A673 (cell line): ENCODE results near the gene LRP1B. TPM values are rescaled to one million over a fixed set of nuclear protein-coding genes. Genes with fewer than 3 reads are reported as not detected.

Source experiments
- BruUV-seq: library from RNA; stranded (reverse); fragments of 400-500 nt; replicated peaks from 2 replicates; lab custom pipeline; 2021; lab: Mats Ljungman, UMichigan
- CTCF ChIA-PET: fragments of 300-600 bp; sonication (Branson Sonifier 250); formaldehyde crosslinking; loops from one replicate; lab custom pipeline; 2022; ENCODE audit warnings: antibody characterized with exemption; lab: Charles Lee
- POLR2A ChIA-PET: fragments of 300-600 bp; sonication (Branson Sonifier 250); formaldehyde crosslinking; loops from one replicate; lab custom pipeline; 2022; ENCODE audit warnings: antibody characterized with exemption; ENCODE audit not compliant: low non-redundant PET; lab: Charles Lee
- DNase-seq: peaks from one replicate; pipeline ENCODE4 v3.0.0-alpha.2; 2015; ENCODE audit warnings: low spot score
- H3K27ac ChIP-seq: fragments of 200-600 bp; sonication (generic); 2 replicates; pipeline ENCODE4 v1.5.1; 2016; ENCODE audit warnings: mixed run types, low read depth, mild to moderate bottlenecking, mixed read lengths, antibody characterized with exemption, low read length; ENCODE audit not compliant: poor library complexity, severe bottlenecking
- H3K27me3 ChIP-seq: fragments of 200-600 bp; sonication (generic); replicated peaks from 2 replicates; pipeline ENCODE4 v1.6.1; 2017; ENCODE audit warnings: mixed run types, low read depth, mild to moderate bottlenecking, mixed read lengths, antibody characterized with exemption, low read length; ENCODE audit not compliant: insufficient read depth, poor library complexity
- H3K36me3 ChIP-seq: fragments of 200-600 bp; sonication (generic); 2 replicates; pipeline ENCODE4 v1.6.1; 2016; ENCODE audit warnings: mixed run types, mild to moderate bottlenecking, mixed read lengths, antibody characterized with exemption, low read length; ENCODE audit not compliant: insufficient read depth, poor library complexity, severe bottlenecking
- H3K4me1 ChIP-seq: fragments of 200-600 bp; sonication (generic); 2 replicates; pipeline ENCODE4 v1.6.1; 2017; ENCODE audit warnings: mixed run types, mild to moderate bottlenecking, mixed read lengths, antibody characterized with exemption, low read length; ENCODE audit not compliant: insufficient read depth, poor library complexity, severe bottlenecking
- H3K4me3 ChIP-seq: fragments of 200-600 bp; sonication (generic); 2 replicates; pipeline ENCODE4 v1.5.1; 2016; ENCODE audit warnings: low read depth, mixed run types, mild to moderate bottlenecking, mixed read lengths, low read length; ENCODE audit not compliant: poor library complexity, severe bottlenecking
- H3K9me3 ChIP-seq: fragments of 200-600 bp; sonication (generic); 2 replicates; pipeline ENCODE4 v1.6.1; 2016; ENCODE audit warnings: mixed run types, low read depth, mild to moderate bottlenecking, mixed read lengths, antibody characterized with exemption, low read length; ENCODE audit not compliant: poor library complexity, severe bottlenecking
- EZH2 ChIP-seq: fragments of 200-600 bp; sonication (generic); IDR thresholded peaks from 2 replicates; pipeline ENCODE4 v1.6.1; 2017; ENCODE audit warnings: borderline replicate concordance, low read depth, mild to moderate bottlenecking, mixed read lengths, antibody characterized with exemption, low read length; ENCODE audit not compliant: poor library complexity, severe bottlenecking
- intact Hi-C: fragments of 100-400 bp; cut with micrococcal nuclease; formaldehyde crosslinking; loops from one replicate; pipeline ENCODE4 v1.10.0; 2022; ENCODE audit not compliant: unreplicated experiment
- total RNA-seq: library from RNA; stranded (reverse); gene quantifications from 2 replicates; pipeline ENCODE4 v1.2.3, GENCODE V29; 2021
- TF ChIP-seq, protein P1 (sequence below): fragments of 300-800, 200-600 bp; sonication (generic); conservative IDR thresholded peaks from 2 replicates; pipeline ENCODE4 v1.5.1; 2017; ENCODE audit warnings: low read depth, mild to moderate bottlenecking, antibody characterized with exemption, low read length, moderate library complexity, mixed read lengths

The LRP1B gene
- total RNA-seq, 1 experiment from 2014 or later: 9.9 TPM

DNA sequence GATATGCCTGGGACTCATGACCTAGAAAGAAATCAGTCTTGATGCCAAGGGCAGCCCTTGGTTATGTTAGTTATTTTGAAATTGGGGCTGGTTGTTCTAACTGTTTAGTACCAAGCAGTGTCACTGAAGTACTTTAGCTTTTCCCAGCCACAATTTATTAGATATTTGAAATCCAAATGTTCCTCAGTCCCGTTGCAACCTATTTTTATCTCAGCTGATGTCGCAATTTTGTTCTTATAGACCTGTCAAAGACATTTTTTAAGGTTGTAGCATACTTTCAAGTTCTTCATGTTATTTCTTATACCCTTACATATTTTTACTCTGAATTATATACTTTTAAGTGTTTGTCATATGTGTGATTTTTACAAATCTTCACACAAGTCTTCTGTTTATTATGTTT is 100.1 kb downstream of the LRP1B start:
- Histone ChIP-seq H3K27me3 (no peaks in the 10 kb centered on the region), H3K9me3 (no peaks in the 10 kb centered on the region), H3K27ac (no peak overlapping the region), H3K4me3 (no peak overlapping the region), H3K4me1 (peaks cover 7% of the 10 kb centered on the region), H3K36me3 (no peaks in the 10 kb centered on the region)
- ChIA-PET CTCF (no interaction called here), POLR2A (no interaction called here)
- intact Hi-C loops: no loop called here
- no peak for TF ChIP-seq EZH2
- TF ChIP-seq, protein P1, sequence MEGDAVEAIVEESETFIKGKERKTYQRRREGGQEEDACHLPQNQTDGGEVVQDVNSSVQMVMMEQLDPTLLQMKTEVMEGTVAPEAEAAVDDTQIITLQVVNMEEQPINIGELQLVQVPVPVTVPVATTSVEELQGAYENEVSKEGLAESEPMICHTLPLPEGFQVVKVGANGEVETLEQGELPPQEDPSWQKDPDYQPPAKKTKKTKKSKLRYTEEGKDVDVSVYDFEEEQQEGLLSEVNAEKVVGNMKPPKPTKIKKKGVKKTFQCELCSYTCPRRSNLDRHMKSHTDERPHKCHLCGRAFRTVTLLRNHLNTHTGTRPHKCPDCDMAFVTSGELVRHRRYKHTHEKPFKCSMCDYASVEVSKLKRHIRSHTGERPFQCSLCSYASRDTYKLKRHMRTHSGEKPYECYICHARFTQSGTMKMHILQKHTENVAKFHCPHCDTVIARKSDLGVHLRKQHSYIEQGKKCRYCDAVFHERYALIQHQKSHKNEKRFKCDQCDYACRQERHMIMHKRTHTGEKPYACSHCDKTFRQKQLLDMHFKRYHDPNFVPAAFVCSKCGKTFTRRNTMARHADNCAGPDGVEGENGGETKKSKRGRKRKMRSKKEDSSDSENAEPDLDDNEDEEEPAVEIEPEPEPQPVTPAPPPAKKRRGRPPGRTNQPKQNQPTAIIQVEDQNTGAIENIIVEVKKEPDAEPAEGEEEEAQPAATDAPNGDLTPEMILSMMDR: no peak
- DNase-seq: no peak
- no TSS peak for BruUV-seq

DNA sequence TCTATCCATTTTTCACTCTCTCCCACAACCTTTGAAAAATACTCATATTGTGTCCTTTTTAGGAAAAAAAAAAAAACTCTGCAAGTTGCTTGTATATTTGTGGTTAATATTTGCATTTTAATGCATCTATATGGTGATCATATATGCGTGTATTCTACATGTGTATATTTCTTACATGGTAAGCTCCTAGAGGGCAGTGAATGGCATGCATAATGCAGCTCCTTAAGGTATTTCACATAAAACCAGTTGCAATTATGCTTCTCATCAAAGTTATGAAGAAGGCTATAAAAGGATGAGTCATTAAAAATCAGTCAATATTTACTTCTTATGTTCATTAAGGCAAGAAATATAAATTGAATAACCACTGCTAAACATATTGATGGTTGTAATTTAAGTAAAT is 100.8 kb downstream of the LRP1B start:
- intact Hi-C loops: no loop called here
- ChIA-PET POLR2A (no interaction called here), CTCF (no interaction called here)
- TF ChIP-seq EZH2: no peak
- TF ChIP-seq, protein P1: no peak
- no peak overlapping the region for H3K4me3 ChIP-seq
- H3K4me1 ChIP-seq: peaks cover 7% of the 10 kb centered on the region
- no TSS peak for BruUV-seq
- no peaks in the 10 kb centered on the region for H3K36me3 ChIP-seq
- H3K27me3 ChIP-seq: no peaks in the 10 kb centered on the region
- H3K9me3 ChIP-seq: no peaks in the 10 kb centered on the region
- no peak for DNase-seq
- no peak overlapping the region for H3K27ac ChIP-seq

DNA sequence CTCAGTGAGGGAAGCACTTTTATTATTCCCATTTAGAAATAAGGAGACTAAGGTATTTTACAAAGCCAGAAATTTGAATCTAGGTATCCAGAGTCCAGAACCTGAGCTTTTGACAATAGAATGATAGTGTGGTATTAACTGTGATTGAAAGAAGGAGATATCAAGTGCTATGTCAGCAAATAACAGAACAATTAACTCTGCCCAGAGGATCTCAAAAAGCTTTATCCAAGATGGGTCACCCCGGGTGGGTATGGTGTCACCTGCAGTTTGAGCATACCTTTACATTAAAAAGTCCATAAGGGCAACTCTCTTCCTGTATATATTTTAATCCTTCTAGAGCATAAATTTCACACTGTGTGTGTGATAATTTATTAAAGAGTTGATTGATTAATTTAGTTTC is 105.4 kb downstream of the LRP1B start:
- Histone ChIP-seq H3K27me3 (no peaks in the 10 kb centered on the region), H3K36me3 (no peaks in the 10 kb centered on the region), H3K27ac (no peak overlapping the region), H3K4me1 (no peaks in the 10 kb centered on the region), H3K9me3 (no peaks in the 10 kb centered on the region), H3K4me3 (no peak overlapping the region)
- TF ChIP-seq, protein P1: no peak
- no peak for TF ChIP-seq EZH2
- ChIA-PET CTCF (interaction anchor here (0.7 kb wide), 1 partner anchor 33 kb away, joined by 3 read pairs; no protein-coding TSS in a partner anchor), POLR2A (no interaction called here)
- no TSS peak for BruUV-seq
- no peak for DNase-seq
- intact Hi-C loops: no loop called here
